OCI-M1 (cell line): ENCODE measurements around the gene PXDN.
"Not testable (repeated sequence)": the region's sequence is repeated elsewhere in the genome, so short reads cannot be mapped to it uniquely, and the experiment has no call there.

Source experiments
- DNase-seq: peaks from one replicate; lab custom pipeline; 2025; lab: John Stamatoyannopoulos, UW

Gene PXDN

DNA sequence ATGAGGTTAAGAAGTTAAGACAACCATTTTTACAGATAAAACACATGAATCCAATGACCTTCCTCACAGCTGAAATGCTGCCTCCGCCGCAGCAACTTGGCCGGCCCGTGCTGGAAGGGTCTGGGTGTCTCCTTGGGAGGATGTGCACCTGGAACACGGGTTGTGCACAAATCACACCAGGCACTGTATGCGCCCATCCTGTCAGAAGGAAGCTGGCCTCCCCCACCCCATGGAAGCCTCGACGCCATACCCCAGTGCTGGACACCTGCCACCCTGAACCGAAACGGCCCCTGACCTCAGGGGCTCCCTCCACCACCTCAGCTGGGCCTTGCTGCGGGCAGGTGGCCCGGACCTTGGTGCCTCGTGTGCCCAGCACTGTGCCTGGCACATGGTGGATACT, 111.8 kb downstream of the PXDN start:
- no peak for DNase-seq

GRCh38 chr2:1632002-1632348, 112.3 kb downstream of the PXDN start:
- no peak for DNase-seq

GRCh38 chr2:1631292-1632001, 112.9 kb downstream of the PXDN start:
- no peak for DNase-seq

- DNase-seq = no peak
These were observed 115.4 kb downstream of the PXDN start for GRCh38 chr2:1628893-1629292.

GRCh38 chr2:1627628-1628381, 116.5 kb downstream of the PXDN start:
- no peak for DNase-seq

DNA sequence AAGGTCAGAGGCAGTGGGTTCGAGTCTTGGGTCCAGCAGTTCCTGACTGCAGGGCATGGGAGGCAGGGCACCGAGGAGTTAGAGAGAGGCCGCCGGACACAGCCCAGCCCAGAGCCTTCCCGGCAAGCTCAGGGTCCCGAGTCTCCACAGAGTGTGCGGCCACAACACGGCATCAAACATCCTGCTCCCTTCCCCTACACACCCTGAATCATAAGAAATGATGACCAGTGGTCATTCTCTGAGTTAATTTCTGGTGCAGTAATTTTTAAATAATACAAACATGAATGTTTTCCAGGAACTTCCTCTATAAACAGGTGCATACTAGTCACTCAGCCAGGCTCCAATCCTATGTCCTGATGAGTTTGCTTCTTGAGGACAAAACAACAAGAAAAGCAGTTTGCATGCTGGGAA, 118.0 kb downstream of the PXDN start:
- no peak for DNase-seq

DNA sequence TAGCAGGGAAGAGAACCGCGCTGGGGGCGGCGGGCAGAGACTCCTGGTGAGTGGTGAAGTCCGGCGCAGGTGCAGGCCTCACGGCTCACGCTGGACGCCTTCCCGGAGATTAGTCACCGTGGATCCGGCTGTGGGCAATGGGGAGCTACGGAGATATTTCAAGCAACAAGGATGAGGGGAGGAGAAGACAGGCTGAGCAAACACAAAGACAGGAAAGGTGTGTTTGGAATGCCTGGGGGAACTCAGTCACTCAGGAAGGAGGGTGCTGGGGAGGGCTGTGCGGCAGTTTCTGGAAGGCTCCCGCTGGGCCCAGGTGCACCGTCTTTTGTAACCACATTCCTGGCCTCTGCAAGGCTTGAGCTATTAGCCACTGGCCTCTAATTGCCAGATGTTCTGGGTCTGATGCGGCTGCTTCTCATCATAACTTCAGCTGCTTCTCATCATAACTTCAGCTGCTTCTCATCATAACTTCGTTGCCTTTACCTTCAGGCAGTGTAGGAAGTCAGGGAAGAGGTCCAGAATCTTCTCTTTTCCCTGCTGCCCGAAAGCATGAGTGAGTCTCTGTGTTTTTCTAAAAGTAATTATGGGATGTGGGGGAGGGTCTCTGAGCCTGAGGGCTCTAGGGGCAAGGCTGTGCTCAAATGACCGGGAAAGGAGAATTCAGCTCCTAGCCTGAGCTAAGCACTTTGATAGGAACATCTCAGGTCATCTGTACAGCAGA, 118.9 kb downstream of the PXDN start:
- no peak for DNase-seq

GRCh38 chr2:1623906-1624445, 120.3 kb downstream of the PXDN start:
- no peak for DNase-seq

DNA sequence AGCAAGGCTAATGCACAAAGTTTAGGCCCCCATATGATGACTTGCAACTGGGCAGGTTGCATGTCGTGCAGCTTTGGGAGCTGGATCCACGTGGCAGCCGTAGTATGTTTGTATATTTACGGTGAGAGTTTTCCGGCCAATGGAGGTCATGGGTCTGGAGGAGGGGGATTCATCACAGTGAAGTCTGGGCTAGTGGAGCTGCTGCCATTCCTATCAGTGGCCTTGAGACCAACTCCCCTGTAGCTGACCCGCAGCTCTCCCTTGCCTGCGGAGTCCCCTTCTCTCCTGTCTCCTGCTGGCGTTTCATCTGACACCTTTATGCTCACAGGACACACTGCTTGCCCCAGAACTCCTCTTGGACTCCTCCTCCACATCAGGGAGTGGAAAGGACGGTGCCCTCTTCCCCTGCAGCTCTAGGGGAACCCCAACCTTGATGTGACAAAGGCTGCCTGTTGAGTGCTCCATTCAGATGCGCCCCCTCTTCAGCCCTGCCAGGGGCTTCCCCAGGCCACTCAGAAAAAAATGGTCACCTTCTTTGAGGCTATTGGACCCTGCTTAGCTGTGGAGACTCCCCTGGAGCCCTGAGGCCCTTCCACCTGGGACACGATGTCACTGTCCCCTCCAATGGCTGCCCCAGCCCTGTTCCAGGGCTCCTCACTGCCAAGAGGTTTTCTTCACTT, 121.7 kb downstream of the PXDN start:
- no peak for DNase-seq

- DNase-seq = not testable (repeated sequence)
These were observed 122.3 kb downstream of the PXDN start for GRCh38 chr2:1621976-1622375.

- no peak for DNase-seq
These were observed 122.8 kb downstream of the PXDN start for GRCh38 chr2:1621501-1621900.

GRCh38 chr2:1621041-1621440, 123.3 kb downstream of the PXDN start:
- no peak for DNase-seq

DNA sequence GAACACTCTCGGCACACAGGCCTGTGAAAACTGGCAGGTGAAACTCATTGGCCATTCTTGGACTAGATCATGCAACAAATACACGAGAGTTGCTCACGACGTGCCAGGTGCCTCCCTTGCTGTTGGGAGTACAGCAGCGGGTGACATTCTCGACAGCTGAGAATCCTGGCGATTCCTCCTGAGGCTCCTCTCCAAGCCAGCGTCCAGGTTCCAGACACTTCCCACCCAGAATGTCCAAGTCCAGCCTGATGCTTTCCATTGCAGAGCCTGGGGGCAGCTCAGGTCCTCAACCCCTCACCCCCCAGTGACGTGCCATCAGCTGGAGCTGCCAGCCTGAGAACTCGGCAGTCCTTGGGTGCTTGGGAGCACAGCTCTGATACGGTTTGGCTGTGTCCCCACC, 124.2 kb downstream of the PXDN start:
- DNase-seq = no peak

GRCh38 chr2:1619556-1619955, 124.8 kb downstream of the PXDN start:
- no peak for DNase-seq

GRCh38 chr2:1618974-1619373, 125.3 kb downstream of the PXDN start:
- no peak for DNase-seq

- DNase-seq = no peak
These were observed 125.9 kb downstream of the PXDN start for GRCh38 chr2:1618191-1618961.

DNA sequence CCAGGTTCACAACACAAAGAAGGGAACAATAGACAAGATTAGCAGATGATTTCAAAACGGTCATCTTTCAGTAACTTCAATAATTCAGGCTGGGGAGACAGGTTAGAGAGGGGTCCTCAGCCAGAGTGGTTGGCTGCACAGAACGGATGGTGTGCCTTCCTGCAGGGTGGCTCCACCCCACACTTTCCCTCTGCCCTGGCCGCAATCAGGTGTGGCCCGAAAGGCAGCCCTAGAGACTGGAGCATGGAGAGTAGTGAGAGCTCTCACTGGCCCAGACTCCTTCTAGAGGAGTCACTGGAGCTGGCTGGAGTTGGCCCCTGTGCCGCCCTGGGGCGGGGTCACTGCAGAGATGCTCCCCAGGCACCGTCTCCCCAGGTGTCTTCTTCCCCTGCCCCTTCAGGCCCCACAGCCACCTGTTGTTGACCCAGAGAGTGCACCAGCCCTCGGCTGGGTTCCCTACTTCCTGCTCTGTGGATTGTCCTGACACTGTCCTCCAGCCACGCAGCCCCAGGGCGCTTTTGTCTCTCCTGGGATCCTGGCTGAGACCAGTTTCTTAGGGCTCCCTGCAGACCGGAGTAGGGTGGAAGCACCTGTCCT, 126.8 kb downstream of the PXDN start:
- no peak for DNase-seq

DNA sequence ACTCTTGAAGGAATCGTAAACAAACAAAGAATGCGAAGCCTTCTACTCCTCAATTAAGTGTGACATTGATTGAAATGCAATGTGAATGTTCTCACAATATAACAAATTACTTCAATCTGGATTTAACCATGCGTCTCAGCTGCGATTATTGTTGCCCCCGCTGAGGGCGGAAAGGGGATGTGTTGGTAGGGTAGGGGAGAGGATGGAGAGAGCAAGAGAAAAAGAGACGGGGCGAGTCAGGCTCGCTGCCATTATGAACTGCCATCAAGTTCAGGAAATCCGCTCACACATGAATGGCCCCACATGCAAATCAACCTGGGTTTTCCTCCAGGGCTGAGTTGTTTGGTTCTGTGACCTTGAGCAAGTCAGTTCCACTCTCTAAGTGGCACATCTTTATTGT, 129.8 kb downstream of the PXDN start:
- DNase-seq = no peak

GRCh38 chr2:1613731-1614354, 130.5 kb downstream of the PXDN start:
- no peak for DNase-seq

DNA sequence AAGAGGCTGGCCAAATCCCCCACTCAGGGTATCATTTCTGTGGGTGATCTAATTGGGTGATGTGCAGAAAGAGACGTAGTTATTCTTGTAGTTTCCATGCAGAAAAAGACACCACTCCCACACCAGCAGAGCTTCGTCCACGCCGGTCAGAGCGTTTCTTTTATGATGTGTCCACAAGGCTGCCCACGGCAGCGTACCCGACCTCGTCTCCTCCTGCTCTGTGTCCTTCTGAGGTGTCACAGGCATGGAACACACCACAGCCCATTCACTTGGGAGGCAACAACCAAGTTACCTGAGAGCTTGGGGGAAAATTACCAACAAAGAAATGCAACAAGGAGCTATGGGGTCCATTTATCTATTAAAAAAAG, 131.3 kb downstream of the PXDN start:
- no peak for DNase-seq
